Dermis blood vessel endothelial cell (primary cell): Measurements from ENCODE around the gene ISG20L2. TPM values are rescaled to one million over a fixed set of nuclear protein-coding genes. Genes with fewer than 3 reads are reported as not detected.

Experiments
- DNase-seq: peaks from one replicate; pipeline ENCODE4 v3.0.0; 2010
- total RNA-seq: library from RNA; depleted of rRNA; stranded (reverse); fragments of >200 nt; gene quantifications from 2 replicates; pipeline ENCODE4 v1.2.3, GENCODE V29; 2014

Gene ISG20L2
- total RNA-seq, 1 donor from 2014 or later: 11.7 TPM

DNA sequence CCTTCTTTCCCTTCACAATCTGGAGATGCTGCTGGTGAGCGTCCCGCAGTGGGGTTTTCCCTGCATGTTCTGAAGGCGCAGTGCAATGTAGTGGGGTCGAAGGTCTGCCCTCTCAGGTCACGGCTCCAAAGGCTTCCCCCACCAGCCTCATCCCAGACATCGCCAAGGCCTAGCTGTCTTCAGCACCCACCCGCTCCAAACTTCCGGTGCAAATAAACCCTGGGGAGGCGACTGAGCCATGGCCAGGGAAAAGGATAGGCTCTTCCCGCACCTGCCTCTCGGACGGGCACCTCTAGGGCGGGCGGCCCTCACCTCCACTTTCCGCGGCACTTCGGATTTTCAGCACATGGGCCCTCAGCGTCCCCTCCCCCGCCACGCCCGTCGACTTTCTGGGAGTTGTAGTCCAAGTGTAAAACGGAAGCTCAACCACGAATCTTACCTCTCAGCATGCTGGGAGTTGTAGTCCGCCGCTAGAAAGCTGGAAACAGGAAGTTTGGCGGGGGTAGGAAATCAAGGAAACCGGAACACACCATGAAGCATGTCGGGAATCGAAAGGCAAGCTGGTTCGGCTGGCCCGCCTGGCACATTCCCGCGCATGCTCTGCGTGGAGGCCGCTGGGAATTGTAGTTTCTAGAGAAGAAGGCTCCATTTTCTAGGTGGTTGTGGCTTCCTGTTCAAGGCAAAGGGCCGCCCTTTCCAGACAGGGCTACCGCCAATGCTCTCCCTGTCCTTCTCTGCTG, 12.3 kb upstream of the ISG20L2 start, which contains the start of gene MRPL24:
Gene MRPL24, minus strand, starts transcription at position 348 of the 740 bp plus-strand sequence. CDS start 2,384 bp downstream, outside the sequence.
- DNase-seq: peak; percentile 100

DNA sequence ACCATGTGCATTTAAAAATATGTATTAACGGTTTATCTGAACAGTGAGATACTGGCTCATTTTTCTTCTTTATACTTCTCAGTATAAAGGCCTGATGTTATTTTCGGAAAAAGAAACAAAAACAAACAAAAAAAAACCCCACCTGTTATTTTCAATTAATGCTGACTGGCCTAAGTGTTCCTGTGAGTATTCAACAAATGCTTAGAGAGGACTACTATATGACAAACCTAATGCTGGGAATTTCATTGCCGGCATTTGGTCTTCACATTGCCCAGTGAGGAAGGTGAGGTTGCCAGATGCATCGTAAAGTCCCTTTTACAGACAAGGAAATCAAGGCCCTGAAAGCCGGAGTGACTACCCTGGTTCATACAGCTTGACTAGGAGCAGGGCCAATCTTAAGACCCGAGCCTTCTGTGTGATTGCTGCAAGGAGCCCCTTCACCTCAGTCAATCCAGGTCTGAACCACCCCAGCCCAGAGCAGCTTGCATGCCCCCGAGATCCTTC, 11.7 kb upstream of the ISG20L2 start:
- DNase-seq: peak; percentile 31

DNA sequence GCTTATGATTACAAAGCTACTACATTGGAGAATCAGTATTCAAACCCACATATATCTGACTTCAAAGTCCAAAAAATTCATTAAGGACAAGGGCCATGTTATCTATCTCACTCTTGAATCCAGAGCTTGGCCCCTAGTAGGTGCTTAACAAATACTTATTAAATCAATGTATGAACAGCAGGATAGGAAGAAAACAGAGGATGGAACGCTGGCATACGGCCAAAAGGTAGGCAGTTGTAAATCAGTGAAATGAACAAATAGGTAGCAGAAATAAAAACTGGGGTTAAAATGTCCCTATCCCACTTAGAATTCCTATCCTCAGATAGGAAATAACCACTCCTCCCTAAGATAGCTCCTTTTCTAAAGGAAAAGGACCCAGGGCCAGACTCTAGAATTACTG, 10.3 kb upstream of the ISG20L2 start:
- no peak for DNase-seq

DNA sequence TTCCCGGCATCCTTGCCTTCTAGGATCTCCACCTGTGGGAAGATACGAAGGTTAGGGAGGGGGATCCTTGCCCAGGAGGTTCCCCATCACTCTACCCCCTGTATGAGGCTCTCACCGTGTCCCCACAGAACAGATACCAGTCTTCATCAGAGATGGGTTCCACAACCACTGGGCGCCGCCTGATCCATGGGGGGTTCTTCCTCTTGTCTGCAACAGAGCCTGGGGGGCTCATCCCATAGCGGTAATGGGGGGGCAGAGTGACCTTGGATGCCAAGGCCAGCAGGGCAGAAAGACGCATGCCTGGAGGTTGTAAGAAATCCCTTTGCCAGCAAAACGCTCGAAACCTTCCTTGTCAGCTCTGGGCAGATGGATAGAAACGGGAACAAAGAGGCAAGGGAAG, 9.8 kb upstream of the ISG20L2 start:
- no peak for DNase-seq

DNA sequence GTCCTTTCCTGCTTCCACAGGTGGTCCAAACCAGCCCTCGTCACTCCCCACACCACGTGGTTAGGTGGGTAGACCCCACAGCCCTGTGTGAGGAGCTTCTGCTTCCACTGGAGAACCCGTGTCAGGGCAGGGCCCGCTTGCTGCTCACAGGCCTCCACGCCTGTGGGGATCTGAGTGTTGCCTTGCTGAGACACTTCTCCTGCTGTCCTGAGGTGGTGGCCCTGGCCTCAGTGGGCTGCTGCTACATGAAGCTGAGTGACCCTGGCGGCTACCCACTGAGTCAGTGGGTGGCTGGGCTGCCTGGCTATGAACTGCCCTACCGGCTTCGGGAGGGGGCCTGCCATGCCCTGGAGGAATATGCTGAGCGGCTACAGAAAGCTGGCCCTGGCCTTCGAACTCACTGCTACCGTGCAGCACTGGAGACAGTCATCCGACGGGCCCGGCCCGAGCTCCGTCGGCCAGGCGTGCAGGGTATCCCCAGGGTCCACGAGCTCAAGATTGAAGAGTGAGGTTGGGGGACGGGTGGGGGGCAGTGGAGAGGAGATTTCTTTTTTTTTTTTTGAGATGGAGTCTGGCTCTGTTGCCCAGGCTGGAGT, 5.5 kb upstream of the ISG20L2 start:
- DNase-seq: no peak

DNA sequence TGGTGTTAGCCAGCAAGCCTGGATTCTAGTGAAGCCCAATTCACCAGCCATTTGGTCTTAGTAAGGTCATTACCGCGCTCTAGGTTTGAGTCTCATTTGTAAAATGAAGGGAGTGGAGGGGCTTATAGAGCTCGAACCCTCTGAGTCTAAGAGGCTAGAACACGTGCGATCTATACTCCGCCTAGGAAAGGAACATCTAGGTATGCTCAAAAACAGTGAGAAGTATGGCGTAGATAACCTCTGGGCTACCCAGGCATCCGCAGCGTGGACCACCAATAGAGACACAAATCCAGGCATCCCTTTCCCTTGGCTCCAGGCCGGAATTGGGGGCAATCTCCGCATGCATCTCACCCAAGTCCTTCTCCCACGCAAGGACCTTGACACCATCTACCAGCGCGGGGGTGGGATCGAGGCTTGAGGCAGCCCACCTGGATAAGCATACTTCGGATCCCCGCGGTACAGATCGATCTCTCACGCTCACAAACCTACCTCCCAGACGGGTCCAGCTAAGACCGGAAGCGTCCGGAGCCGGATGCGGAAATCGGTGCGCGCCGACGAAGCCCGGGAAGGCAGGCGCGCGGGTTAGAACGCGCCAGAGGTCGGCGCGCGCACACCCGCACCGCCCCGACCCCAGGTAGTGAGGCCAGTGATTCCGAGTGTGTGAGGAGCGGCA, 504 bp downstream of the ISG20L2 start, which contains the start of gene METTL25B:
Gene METTL25B, plus strand, starts transcription at position 544 of the 673 bp plus-strand sequence. CDS start 636 bp downstream, outside the sequence.
- DNase-seq: peak; percentile 84

DNA sequence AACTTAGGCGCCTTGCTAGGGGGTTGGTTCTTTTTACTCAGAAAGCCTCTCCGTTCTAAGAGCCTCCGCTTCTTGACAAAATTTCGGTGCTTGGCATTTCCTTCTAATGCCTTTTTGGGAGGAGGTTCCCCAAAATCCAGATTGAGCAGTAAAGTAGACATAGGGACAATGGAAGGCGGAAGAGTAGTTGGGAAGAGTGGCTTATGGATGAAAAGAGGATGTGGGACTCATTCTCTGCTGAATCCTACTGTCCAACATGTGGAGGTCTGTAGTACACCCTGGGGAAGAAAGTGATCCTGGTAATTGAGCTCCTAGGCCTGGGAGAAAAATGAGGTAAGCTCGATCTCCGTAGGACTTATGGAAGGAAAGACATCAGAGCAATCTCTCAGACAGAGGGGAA, 1.1 kb downstream of the ISG20L2 start:
- DNase-seq: no peak

DNA sequence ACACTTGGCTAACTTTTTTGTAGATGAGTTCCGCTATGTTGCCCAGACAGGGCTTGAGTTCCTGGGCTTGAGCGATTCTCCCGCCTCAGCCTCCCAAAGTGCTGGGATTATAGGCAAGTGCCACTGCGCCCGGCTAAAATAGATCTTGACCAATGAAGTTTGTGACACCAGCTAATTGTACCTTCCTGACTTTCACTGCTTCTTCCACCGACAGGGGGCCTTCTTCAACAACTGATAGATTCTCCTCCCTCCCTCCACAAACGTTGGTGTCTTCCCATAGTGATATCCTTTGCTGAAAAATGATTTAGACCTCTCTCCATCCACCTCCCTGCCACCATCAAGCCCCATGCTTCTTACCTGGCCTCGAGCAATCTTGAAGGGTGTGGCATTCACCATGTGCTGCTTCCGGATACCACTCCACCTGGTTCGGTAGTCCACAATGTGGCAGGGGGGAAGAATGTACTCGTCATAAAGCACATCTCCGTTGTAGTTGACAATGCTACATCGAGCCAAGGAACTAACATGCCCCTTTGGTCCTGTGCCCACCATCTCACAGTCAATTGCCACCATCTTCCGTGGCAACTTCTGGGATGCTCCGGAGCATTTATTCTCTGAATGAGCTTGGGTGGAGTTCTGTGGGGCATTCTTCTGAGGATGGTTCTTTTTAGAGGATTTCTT, 1.9 kb downstream of the ISG20L2 start:
- peak; percentile 85 for DNase-seq

DNA sequence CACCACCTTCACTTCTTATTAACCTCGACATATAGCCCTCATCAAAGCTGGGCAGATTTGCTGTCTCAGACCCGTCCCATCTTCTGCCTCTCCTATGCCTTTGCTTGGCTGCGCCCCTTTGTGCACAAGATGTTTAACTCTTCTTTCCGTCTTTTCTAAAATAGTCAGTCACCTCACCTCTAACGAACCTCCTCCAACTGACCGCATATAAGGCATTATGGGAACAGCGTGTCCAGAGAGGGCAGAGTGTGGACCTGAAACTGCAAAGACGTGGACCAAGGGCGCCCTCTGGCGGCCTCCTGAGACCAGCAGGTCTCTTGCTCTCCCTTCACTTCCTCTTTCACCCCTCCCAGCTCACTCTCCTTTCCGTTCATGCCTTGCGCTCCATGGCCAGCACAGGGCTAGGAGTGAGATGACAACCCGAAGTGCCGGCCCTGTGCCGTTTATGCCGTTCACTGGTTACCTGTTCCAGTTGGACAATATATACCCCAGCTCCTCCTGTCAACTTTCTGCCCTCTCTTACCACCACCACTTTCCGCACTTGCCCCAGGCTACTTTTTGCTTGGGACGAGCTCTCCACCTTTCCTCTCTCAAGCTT, 2.8 kb downstream of the ISG20L2 start:
- DNase-seq: peak; percentile 93

DNA sequence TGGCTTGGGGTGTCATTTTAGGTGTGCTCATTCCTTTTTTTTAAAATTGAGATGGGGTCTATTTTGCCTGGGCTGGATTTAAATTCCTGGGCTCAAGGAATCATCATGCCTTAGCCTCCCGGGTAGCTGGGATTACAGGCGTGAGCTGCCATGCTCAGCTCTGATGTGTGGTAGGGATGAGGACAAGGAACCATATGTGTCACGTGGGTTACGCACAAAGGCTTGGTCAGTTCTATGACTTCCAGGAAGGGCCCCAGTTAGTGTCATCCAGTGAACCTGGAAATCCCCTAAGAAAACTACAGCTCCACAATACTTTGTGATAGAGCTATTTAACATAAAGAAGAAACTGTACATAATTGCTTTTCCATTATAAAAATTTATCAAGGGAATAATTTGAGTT, 7.0 kb downstream of the ISG20L2 start:
- no peak for DNase-seq

DNA sequence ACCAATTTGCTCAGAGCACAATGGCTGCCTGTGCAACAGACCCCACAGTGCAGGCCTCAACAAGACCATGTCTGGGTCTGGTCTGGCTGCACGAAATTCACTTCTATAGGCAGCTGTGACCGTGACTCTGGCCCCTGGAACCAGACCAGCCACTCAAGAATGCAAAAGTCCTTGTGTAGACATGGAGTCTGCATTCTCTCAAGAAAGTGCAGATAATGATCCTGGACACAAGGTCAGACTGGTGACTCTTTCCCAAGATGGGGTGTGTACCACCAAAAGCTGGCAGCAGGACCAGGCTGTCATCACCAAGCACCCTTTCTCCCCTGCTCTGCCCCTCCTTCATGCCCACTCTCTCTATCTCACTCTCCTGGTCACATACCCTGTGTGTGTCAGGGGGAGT, 7.4 kb downstream of the ISG20L2 start:
- DNase-seq: no peak

DNA sequence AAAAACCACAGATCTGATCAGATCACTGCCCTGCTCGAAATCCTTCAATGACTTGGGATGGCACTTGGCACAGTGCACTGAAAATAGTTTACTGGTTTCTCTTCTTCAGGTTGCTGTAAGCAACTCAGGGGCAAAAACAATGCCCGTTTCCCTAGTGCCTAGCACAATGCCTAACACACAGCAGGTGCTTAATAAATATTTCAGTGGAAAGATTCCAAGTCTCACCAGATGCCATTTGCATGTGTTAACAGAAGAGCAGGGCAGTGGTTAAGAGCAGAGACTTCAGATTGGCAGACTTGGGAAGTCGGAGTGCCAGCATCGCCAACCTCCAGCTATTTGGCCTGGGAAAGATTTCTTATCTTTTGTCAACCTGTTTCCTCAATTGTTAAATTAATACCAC, 11.2 kb downstream of the ISG20L2 start:
- no peak for DNase-seq

DNA sequence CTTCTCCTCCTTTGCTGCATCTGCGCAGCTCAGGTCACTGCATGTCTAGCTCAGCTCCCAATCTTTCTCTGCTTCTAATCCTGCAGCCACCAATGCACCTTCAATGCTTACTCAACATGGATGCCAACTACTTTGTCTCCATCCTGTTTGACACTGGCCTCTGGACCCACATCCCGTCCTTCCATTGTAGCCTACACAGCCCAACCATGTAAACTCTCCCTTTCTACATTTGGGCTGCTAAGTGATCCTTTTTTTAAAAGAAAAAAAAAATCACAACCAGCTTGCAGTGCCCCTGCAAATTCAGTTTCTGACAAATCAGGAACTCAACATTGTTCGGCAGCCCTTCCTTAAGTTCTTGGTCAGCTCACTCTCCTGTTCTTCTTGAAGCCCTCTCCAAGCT, 13.7 kb downstream of the ISG20L2 start:
- DNase-seq: no peak

DNA sequence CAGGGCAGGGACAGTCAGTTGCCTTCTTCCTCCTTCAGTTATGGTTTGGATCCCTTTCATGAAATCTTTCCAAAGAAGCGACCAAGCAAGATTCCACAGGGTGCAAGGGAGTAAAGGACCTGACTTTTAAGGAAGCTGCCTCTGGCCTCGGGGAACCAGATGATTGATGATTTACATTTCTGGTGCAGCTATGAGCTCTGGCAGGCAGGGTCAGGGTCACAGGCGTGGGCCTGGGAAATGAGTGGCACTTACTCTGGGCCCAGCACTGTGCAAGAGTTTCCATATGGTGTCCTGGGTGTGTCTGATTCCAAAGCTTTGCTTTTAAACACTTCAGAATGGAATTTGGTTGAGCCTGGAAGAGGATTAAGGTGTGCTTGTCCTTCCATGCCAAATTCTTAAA, 15.9 kb downstream of the ISG20L2 start:
- DNase-seq: no peak

DNA sequence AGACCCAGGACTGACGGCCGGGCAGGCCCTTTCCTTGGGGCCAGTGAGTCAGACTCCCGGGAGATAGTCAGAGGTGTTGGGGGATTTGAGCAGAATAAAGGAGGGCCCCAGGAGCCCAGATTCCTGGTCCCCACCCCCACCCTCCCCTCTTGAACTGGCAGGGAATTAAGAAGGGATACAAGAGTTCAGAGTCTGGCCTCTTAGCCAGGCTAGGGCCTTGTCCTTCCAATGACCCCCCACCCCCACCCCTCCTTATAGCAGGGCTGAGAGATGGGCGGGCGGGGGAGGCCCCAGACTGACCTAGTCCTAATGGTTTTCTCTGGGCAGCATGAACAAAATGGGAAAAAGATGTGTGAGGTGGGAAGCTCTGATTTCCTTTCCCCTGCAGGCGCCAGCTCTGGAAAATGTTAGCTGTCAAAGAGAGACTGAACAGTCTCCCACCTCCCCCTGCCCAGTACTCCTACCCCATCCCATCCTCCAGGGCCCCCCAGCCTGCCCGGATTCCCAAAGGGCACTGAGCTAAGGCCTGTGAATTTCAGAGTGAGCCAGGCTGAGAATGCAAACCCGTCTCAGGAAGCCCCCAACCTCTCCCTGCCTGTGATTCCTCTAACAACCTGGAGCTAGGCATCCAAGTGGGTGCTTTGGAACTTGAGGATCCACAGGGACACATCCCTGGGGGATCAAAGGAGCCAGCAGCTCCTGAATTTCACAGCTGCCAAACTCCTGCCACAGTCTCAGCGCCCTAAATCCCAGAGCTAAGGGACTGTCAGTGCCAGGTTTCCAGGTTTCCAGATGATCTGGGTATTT, 17.4 kb downstream of the ISG20L2 start:
- DNase-seq: no peak

DNA sequence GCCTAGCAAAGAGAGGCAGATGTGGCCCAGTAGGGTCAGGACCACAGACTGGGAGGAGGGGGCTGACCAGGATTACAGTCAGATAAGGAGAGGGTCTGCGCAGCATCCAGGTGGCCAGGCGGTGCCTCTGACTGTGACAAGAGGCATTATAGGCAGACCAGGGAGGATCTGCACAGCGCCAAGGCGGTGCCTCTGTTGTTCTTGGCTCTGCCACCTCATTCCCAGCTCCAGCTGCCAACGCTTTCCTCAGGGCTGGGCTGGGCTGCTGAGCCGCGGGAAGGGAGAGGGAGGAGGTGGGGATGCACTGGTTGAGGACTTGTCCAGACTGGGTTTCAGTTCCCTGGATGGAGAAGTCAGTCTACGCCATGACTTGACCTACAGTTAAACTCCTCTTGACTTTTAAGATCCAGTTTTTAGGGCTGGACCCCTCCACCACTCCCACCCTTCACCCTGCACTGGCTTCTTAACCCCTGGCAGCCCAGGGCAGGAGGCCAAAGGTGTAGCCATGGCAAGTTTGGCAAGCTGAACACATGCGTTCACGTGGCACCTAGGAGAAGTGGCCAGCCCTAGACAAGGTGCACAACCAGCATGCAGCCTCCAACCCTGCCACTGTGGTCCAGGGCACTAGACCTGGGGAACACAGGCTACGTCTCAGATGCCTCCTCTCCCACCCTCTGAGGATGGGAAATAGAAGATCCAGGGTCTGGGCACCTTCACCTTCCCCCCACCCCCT, 18.6 kb downstream of the ISG20L2 start:
- peak; percentile 40 for DNase-seq

DNA sequence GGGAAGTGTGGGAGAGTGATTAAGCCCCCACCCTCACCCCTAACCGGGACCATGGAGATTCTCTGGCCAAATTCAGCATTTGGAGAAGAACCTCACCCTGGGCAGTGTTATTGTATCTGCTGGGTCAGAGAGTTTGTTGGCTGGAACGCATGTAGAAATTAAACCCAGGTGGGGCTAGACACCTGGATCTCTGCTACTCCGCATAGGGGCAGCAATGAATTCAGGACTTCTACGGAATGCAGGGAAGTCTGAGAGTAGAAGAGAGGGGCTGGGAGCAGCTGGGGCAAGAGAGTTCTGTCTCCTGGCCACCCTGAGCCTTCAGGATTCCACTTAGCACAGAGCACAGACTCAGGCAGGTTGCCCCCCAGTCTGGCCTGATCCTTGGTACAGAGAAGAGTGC, 19.5 kb downstream of the ISG20L2 start:
- DNase-seq: no peak

DNA sequence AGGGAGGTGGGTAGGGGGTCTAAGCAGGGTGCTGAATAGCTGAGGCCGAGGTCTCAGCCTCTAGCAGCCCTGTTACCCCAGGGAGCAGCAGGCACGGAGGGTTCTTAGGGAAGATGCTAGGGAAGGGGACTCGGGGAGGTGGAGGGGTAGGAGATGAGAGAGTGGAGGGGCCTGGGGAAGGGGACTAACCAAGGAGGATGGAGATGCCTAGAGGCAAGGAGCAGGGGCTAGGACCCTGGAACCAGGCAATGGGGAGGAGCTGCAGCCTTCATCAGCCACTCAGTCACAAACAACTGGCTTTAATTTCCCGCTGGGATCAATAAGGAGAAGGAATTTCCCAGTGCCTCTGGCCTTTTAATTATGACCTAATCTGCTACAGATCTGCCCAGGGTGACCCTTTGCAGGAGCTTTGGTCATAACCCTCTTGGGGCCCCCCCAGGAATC, 20.3 kb downstream of the ISG20L2 start:
- no peak for DNase-seq

DNA sequence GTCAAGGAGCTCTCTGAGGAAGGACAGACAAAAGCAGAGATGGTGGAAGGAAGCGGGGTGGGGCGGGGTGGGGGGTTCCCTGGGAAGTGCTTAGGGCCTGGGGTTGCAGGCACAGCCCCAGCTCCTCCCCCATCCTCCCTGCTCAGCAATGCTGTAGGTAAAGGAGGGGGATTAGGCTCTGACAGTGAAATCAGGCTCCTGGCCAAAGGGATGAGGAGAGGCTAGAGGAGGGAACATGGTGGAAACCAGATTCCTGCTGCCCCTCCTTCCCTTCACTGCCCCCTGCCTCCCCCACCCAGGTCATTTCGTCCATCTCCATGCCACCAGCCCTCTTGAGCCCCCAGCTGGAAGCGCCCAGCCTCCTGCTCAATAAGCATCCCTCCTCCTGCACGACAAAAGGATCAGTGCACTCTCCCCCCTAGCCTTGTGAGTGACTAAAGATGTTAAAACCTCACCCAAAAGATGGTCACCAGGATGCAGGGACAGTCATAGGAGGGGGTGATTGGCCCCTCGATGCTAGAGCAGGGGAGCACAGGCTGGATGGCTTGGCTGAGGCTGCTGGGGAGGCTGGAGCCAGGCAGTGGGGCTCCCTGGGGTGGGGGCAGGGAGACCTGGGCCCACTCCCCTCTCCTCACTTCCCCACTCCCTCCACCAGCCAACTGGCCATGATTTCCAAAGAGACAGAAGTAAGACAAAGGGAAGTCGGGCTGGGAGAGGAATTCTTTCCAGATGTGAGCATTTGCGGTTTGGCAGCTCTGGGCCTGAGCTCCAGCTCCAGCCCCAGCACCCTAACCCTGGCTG, 20.9 kb downstream of the ISG20L2 start:
- DNase-seq: no peak
